Measurements from ENCODE around the gene PPP2R5E.

Gene PPP2R5E

DNA sequence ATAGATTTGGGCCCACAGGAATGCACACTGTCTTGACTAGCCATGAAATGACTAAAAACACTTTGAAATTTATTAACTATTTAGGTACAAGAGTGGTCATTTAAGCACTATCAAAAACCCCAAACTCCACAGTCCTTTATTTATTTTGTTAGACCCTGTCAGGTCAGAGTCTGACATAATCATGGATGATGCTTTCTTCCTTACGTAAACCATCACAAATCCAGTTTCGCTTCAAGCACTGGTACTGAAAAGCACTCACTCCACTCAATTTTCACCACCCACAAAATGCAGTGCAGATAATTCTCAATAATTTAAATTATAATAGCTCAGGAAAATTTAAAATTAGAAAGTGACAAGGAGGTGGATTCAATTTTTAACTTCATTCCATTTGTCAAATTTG lies 25.8 kb downstream of the PPP2R5E start:
- DNase-seq, result no peak

DNA sequence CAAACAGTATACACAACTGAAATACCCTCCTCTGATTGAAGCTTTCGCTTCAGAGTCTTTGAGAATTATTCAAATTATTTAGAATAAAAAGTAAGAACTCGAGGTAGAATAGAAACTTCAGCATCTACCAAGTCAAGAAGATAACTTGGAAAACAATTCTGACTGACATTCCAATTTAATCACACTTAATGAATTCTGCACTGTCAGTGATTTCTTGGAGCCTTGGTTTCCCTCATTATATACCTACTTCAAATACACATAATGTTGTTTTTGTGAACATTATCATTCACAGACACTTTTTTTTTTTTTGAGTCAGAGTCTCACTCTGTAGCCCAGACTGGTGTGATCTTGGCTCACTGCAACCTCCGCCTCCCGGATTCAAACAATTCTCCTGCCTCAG lies 27.9 kb downstream of the PPP2R5E start:
- no peak for DNase-seq

DNA sequence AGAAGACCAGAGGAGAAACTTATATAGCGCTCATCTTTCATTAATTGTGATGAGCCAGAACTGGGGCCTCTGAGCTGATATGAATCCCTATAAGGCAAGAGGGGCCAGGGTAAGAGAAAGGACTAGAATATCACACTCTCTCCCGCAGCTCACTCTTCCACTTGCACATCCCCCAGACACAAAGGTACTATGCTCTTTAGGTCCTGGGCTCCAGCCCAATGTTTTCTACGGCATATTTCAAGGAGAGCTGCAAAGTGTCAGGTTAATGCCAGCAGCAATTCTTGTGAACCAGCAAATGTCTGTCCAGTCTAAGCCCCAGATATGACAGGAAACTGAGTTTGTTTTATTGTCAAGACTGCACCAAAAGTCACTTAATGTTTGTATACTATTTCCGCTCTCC lies 29.4 kb downstream of the PPP2R5E start:
- DNase-seq, result no peak

DNA sequence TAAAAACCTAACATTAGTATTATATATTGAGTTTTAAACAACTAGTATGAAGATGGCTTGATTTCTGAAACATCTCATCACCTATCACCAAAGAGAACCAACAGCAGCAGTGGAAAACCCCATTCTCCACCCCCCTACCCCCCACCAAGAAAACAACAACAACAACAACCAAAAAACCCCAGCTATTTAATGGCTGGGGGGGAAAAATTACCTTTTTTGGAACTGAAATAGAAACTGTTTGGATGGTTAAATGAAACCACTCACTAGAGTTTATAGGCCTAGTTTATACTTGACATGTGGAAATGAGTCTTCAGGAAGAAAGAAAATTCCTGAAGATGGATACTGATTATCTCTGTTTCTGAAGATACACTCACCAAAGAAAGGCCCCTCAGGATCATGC lies 30.3 kb downstream of the PPP2R5E start:
- no peak for DNase-seq

DNA sequence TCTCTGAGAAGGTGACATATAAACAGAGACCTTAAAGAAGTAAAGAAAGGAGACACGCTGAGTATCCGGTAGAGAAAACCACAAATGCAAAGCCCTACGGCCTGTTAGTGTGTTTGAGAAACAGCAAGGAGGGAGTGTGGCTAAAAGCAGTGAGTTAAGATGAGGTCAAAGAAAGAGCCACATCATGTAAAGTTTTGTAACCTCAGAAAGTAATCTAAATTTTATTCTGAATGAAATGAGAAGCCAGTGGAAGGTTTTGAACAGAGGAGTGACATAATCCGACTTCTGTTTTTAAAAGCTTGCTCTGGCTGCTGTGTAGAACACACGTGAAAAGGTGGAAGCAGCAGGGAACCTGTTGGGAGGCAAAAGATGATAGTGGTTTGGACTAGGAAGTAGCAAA lies 32.6 kb downstream of the PPP2R5E start:
- DNase-seq, result no peak

DNA sequence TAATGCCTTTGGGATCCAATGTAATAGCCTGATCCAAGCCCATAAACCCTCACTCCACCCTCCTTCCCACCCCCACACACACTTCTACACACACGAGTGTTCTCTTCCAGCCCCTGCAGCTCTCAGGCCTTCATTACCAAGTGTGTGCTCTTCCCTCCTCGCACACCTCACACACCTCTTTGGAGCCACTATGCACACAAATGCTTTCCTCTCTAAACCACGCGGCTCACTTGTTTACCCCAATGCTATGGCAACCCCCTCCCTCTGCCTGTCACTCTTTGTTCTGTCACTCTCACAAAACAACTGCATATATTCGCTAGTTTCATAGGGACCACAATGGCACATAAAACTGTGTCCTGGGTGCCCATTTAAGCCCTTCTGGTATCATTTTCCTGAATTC lies 35.1 kb downstream of the PPP2R5E start:
- DNase-seq, result no peak

DNA sequence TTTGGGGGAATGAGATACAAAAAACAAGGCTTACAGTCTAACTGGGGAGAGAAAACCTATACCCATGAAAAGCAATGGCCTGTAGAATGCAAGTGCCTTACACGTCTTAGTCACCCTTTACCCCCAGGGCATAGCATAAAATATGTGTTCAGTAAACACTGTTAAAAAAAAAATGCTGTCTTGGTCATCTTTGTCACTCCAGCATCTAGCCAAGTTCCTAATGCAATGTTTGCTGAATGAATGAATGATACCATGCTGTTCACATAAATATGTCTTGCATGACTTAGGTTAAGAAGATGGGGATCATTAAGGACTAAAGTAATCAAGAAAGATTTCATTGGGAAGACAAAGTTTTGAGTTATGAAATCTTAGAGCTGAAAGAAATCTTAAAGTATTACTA lies 38.5 kb downstream of the PPP2R5E start:
- no peak for DNase-seq

DNA sequence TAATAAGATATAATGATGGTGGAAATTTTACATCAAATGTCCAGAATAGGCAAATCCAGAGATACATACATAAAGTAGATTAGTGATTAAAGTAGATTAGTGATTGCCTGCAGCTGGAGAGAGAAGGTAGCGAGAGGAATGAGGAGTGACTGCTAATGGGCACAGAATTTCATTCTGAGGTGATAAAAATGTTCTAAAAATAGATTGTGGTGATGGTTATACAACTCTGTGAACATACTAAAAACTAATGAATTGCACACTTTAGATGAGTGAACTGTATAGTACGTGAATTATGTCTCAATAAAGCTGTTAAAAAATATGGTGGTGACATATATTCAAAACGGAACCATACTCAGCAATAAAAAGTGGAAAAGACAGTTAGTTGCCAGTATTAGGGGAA lies 41.7 kb downstream of the PPP2R5E start:
- no peak for DNase-seq

DNA sequence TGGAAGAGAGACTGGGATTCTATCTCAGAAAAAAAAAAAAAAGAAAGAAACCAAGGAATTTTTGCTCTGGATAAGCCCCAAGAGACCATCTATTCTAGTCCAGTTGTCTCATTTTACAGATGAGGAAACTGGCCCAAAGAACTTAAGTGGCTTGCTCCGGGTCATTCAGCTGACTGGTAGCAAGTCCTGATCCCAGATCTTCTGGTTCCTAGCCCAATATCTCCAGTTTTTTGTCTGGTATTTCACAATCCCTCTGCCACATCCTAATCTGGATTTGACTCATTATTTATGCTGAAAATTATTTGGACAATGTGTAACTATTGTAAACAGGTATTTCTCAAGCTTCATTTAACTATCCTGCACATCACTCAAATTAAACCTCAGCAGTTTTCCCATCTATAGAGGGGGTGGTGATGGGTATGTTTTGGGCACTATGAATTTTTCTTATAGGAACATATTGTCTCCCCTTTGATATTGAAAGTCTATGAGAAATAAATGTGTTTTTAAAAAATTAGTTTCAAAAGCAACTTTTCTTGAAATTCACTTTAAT lies 43.4 kb downstream of the PPP2R5E start:
- no peak for DNase-seq

DNA sequence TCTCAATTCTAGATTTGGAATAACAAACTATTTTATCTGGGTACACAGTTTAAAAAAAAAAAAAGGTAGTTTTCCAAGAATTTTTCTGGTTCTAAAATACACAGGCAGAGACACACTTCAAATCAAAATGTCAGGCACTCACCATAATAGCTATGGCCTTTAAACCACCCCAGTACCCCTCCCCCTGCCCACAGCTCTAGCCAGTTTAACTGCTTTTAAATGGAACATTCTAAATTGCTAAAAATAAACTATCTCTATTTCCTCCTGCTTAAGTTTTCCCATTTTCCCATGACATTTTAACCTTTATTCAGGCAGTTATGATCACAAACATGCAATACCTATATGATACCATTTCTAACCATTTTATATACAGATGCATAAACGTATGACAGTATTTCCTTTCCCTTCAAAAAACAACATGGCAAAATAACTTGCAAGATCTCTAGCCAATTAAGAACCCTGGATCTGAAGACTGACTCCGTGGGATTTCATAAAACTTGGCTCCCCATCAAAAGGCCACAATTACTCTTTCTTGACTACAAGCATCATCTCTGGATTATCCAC lies 46.3 kb downstream of the PPP2R5E start:
- DNase-seq, result no peak

DNA sequence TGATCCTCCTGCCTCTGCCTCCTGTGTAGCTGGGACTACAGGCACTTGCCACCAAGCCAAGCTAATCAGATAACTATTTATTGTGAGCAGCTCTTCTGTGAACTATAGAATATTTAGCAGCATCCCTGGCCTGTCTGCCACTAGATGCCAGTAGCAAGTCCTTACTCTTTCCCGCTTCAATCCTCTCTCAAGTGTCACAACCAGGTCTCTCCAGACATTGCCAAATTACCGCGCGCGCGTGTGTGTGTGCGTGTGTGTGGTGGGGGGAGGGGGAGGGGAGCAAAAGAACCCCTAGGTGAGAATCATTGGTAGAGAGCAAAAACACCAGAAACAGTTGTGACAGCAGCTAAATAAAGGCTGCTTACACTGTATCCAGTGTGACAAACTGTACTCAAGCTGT lies 49.9 kb downstream of the PPP2R5E start:
- DNase-seq, result no peak

DNA sequence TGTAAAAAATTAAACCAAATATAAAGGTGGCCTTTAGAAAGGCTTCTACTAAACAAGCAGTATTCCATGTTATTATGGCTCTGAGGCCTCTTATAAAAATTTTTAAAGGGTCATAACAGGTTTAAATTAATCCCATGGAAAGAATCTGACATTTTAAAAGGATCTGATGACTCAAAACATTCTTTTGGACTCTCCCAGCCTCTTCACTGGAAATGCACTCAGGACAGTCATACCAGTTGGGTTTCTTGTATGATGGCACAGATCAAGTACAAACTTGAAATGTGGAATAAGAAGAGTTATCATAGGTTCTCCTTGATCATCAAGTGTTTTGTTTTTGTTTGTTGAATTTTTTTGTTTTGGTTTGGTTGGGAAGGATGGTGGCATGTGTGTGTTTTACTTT lies 50.8 kb downstream of the PPP2R5E start:
- DNase-seq, result no peak

DNA sequence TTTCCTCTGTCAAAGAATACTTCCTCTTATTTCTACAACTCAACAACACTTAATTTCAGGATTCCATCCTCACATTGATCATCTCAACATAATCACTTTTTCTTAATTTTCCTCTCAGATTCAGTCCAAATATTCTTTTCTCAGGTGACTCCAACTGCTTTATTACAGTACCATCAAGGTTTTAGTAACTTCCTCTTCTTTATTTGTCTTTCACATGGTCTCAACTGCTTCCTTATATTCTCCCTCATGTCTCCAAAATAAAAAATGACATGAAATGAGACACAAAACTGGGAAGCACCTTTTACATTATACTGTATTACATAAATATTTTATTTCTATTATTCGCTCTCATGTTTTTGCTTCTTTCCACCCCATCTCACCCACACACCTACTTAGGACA lies 55.5 kb downstream of the PPP2R5E start:
- DNase-seq, result no peak

DNA sequence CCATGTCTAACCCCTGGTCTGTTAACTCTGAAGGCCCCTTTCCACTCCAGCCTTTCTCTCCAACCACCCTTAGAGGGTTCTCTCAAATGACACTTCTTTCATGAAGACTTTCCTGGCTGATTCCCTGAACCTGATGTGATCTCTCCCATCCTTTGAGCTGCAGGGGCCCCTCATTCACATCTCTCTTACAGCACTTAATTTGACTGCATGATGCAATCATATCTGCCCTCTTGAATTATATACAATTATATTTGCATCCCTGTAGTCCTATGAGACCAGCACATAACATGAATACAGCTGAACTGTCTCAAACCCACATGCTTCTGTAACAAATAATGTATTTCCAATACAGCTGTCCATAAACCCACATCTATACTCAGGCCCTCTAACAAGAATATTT lies 56.4 kb downstream of the PPP2R5E start:
- no peak for DNase-seq

DNA sequence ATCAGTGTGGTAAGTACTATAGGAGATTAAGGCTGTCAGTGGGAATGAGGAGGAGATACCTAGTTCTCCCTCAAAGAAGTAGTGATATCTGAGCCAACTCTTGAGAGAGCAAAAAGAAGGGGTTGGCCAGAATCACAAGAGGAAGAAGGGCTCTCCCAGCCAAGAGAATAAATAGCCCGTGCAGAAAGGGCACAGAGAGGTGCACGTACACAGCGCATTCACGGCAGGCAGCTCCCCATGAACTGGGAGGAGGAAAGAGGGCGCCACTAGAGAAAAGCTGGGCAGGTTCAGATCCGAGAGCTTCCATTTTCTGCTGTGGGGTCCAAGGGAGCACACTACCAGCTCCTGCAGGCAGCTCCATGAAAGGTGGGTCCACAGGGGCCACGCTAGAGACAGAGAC lies 59.9 kb downstream of the PPP2R5E start:
- no peak for DNase-seq

DNA sequence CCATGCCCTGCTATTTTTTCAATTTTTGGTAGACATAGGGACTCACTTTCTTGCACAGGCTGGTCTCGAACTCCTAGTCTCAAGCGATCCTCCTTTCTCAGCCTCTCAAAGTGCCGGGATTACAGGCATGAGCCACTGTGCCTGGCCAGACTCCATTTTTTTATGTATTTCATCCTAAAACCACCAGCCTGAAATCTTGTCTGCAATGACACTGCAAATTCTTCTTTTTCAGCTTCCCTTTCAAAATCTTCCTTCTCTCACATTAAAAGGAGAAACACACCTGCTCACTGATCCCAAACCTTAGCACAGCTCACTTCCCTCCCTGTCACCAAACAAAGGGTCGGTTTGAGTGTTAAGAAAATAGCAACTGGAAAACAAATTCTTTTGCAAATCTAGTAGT lies 62.6 kb downstream of the PPP2R5E start:
- no peak for DNase-seq

DNA sequence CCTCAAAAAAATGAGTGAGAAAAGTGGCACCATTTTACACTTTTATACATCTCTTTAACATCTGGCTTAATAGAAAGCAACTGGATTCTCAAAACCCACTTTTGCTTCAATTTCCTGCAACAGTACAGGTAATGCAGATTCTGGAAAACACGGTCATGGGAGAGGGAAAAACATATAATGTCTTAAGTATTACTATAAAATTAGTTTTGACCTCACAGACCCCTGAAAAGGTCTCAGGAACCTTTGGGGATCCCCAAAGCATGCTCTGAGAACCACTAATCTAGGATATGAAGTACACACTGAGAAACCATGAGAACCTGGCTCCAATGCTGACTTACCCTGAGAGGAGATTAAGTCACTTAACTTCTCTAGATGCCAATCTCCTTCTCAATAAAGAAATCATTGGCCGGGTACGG lies 64.7 kb downstream of the PPP2R5E start:
- DNase-seq, result no peak

DNA sequence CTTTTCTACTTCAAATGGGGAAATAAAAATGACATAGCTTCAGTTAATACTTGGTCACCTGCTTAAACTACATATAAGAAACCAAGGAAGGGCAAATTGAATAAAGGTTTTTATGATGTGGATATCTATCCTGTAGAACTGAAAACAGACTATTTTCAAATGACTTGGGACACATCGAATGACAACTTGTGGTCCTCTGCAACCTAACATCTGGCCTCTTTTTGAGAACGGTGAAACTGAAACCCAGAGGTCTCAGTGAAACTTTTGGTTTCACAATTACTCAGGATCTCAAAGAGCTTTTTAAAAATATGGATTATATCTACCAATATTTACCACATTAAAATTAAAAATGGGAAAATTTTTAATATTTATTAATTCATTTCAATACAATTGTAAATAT lies 65.2 kb downstream of the PPP2R5E start:
- DNase-seq, result no peak

DNA sequence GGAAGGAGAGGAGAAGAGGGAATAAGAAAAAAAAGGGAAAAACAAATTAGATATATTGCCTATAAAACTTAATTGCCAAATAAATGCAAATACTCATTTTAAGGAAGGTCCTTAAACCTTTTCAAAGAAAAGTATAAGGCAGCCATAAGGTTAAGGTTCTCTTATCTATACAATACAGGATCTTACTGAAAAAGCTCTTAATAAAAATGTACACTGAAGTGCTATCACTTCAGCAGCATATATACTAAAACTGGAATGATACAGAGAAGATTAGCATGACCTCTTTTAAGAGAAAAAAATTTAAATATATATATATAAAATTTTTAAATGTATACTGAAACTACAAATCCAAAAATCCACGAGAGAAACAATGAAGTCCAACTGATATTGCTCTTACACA lies 65.6 kb downstream of the PPP2R5E start:
- no peak for DNase-seq

DNA sequence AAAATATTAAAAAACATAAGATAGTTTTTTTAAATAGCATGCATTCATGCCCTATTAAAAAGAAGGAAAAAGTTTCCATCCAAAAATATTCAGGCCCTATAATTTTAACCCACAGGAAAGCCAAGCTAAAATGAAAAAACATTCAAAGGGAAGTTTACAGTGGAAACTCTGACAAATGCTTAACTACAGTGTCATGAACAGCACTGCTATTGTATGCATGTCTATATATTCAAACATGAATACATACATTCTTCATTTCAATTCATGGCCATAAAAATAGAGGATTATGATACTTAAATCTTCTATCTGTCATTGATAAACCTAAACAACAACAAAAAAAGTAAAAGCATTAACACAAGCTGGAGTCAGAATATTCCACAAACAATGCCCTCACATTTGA lies 67.4 kb downstream of the PPP2R5E start:
- DNase-seq, result no peak

DNA sequence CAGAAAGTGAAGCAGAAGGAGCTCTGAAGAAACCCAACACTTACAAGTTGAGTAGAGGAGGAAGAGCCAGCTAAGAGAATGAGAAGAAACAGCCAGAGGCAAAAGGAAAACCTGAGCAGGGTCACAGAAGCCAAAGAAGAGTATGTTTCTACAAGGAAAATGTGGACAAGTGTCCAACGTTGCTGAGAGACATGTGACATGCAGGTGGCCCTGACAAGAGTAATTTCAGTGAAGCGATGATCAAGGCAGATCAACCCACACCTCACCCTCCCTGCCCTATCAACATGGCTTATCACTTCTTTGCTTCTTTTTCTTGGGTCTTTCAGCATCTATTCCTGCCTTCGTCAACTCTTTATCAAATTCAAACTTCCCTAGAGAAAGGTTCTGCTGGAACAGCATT lies 68.3 kb downstream of the PPP2R5E start:
- DNase-seq, result no peak

DNA sequence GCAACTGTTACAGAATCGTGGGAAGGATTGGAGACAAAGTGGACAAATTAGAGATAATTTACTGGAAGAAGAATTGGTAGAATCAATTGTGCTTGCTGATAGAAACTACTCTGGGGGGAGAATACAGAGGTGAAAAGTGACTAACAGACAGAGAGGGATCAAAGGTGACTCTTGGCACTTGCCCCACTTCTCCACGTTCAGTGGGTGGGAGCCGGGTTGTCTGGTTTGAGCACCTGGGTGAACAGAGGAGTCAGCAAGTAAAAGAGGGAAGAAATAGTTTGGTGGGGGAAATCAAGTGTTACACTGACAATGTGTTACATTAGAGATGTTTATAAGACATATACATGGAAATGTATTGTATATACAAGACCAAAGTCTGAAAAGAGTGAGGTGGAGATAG lies 69.1 kb downstream of the PPP2R5E start:
- DNase-seq, result no peak

DNA sequence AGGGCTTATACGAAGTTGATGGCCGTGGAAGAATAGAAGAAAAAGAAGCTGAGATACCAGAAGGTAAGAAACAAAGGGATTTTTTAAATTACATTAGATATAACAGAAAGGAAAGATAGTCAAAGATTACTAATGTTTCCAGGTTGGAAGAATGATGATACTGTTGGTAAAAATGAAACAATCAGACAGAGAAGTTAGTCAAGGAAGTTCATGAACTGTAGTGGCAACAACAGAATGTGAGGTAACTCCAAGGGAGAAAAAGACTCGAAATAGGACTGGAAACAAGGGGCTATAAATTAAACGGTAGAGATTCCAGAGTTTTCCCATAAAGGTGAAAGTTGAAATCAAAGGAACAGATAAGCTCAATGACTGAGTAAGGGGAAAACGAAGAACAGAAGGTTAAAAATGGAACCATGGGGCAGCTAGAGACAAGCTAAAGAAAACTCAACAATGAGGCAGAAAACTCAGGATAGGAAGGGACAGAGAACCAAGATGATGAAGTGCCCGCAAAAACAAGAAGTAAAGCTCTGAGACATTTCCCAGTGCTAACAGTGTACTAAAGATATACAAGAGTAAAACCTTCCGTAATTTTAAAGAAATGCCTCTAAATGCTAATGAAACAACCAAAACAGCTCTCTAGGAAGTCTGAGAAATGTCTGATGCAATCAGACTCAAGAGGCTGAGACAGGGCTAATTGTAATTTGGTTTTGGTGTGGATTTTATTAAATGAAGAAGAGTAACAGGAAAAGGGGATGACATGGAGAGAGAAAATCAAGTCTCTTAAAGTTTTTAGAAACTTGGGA lies 70.0 kb downstream of the PPP2R5E start:
- no peak for DNase-seq

DNA sequence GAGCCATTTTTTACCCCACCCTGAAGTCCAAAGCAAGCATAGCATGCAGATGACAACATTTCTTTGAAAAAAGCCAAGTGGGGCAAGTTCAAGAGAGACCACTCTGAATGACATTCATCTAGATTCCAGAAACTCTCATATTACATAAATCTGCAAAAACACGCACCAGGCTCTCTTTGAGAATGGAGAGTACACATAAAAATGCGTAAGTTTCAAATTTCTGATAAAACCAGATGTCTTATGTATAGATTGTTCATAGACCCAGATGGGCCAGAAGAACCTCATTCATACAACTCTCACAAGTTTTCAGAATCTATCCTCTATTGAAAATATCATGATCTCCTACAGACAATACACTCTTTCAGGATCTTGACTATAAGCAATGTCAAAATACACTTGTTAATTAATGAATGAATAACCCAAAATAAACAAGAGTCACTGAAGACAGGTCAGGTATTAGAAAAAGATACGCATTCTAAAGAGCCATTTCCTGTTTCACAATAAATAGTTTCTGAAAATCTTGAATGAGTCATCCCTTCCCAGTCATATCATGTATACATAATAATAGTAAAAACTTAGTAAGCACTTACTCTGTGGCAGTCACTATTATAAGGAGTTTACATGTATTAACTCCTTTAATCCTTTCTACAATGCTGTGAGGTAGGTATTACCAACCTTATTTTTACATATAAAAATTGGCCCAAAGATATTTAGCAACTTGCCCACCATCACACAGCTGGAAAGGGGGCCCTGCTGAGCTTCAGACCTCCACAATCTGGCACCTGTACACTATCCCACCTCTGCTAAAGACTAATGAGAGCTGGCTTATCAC lies 72.0 kb downstream of the PPP2R5E start:
- no peak for DNase-seq

Data from activated CD4-positive, alpha-beta T cell treated with anti-CD3 and anti-CD28 coated beads, Interleukin-2, amount 50 U/mL, for 4 hours (primary cell).